HG03159 (cell line): ENCODE results near the gene CPZ.

Source experiments
- ATAC-seq: cut with Tn5 transposase; IDR thresholded peaks from one replicate; pipeline ENCODE4 v1.9.1; 2021; ENCODE audit warnings: mild to moderate bottlenecking, moderate library complexity; ENCODE audit not compliant: unreplicated experiment

CPZ gene

DNA sequence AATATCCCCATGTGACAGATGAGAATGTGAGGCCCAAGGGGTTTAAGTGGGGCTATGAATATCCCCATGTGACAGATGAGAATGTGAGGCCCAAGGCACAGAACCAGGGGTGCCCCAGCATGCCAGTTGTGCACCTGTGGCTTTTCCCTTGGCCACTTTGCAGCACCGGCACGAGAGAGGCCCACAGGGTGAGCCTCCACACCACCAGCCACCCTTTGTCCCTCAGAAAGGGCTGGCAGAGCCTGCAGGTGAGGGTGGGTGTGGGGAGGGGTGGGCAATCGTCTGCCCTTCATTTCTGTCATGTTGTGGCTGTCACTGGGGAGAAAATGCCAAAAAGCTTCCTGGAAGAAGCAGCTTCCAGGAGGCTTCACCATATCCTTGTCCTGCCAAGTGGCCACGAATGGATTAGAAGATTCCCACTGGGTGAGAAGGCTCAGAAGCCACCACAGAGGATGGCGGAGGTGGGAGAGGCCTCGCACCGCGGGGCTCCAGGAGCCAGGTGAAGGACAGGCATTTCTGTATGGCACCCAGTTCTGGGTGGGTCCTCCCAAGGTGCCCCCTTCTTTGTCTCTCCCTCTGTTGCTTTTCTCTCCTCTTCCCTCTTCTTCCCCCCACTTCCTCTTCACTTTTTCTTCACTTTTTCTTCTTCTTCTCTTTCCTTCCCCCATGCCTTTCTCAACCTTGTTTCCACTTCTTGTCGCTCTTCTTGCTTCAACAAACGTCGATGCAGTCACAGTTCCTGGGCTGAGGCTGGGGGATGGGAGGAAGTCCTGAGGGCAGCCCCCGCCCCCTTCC lies 12.8 kb upstream of the CPZ start:
- ATAC-seq = no peak

DNA sequence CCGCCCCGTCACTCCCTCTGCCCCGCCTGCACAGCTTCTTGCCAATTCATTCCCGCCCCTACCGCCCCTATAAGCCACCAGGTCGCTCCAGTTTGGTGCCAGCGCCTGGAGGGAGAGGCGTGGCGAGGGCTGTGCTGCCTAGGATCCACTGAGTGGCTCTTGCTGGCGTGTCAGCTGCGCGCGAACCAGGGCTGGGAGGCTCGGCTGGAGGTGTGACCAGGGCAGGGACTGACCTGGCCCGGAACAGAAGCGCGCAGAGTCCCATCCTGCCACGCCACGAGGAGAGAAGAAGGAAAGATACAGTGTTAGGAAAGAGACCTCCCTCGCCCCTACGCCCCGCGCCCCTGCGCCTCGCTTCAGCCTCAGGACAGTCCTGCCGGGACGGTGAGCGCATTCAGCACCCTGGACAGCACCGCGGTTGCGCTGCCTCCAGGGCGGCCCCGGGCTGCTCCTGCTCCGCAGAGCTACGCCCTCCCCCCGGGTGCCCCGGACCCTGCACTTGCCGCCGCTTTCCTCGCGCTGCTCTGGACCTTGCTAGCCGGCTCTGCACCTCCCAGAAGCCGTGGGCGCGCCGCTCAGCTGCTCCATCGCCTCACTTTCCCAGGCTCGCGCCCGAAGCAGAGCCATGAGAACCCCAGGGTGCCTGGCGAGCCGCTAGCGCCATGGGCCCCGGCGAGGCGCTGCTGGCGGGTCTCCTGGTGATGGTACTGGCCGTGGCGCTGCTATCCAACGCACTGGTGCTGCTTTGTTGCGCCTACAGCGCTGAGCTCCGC lies 12.1 kb upstream of the CPZ start, which contains the start of gene GPR78:
GPR78 (plus strand) TSS at position 72 of the 773 bp plus-strand sequence; CDS start at position 663, 591 bp downstream.
- ATAC-seq = no peak

DNA sequence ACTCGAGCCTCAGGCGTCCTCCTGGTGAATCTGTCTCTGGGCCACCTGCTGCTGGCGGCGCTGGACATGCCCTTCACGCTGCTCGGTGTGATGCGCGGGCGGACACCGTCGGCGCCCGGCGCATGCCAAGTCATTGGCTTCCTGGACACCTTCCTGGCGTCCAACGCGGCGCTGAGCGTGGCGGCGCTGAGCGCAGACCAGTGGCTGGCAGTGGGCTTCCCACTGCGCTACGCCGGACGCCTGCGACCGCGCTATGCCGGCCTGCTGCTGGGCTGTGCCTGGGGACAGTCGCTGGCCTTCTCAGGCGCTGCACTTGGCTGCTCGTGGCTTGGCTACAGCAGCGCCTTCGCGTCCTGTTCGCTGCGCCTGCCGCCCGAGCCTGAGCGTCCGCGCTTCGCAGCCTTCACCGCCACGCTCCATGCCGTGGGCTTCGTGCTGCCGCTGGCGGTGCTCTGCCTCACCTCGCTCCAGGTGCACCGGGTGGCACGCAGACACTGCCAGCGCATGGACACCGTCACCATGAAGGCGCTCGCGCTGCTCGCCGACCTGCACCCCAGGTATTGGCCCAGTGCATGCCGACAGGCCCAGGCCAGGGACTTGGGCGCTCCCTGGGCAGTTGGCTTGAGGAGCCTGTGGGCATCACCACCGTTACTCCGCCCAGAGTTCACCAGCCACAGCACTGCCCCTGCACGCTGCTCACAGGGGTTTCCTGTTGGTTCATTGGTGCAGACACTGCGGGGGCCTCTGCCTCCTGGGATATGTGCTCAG lies 11.3 kb upstream of the CPZ start:
- no peak for ATAC-seq

DNA sequence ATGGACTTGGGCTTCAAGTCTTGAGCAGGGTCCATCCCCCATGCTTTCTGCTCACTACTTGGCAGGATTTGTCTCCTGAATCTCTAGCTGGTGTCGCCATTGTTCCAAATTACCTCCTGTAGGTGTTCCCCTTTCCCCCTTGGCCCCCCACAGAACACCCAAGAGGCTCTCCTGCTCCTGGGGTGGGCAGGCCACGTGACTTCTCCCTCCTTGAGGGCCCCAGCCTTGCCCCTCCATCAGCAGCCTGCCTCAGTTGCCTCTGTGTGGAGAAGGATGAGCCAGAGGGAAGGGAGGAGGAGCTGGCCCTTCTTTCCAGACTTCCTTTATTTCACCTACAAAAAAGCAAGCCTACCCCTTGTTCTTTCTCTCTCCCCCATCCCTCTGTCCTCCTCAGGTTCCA lies 10.5 kb upstream of the CPZ start:
- no peak for ATAC-seq

DNA sequence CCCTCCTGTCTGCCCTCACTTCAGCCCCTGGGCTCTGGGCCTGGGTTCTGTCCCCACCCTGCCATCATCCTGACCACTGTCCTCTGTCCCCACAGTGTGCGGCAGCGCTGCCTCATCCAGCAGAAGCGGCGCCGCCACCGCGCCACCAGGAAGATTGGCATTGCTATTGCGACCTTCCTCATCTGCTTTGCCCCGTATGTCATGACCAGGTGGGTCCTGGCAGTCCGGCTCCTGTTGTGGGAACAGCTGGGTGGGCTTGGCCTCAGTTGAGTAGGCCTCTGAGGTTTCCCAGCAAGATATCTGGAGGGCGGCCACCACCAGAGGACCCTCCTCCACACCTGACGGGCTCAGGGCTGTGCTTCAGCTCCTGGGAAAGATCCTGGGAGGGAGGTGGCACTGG lies 10.1 kb upstream of the CPZ start:
- no peak for ATAC-seq

DNA sequence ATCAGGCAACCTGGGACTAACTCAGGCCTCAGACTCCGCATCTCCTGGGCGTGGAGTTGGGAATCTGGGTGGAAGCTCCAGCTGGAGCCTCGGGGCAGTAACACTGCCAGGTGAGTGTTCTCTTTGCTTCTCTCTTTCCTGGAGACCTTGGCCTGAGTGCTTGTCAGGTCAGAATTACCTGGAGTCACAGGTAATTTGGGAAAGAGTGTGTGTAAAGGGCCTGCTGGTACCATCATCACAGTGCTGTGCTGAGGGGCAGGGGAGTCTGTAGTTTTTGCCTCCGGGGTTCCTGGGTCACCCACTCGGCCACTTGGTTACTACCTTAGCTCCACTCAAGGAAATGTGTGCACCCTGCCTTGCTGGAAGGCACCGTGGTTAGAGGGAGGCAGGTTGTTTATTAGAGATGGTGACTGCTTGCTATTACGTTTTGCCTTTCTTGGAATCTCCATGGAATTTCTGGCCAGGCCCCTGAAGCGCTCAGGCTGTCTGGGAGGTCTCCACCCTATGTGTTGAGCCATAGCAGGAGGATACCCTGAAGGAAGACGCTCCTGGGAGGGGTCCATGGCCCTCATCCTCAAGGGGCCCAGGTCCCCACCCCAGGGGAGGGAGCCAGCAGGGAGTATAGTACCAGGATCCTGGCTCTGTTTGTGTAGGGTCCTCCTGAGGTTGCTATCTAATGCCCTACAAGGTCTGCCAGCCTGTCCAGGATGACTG lies 9.5 kb upstream of the CPZ start:
- no peak for ATAC-seq

DNA sequence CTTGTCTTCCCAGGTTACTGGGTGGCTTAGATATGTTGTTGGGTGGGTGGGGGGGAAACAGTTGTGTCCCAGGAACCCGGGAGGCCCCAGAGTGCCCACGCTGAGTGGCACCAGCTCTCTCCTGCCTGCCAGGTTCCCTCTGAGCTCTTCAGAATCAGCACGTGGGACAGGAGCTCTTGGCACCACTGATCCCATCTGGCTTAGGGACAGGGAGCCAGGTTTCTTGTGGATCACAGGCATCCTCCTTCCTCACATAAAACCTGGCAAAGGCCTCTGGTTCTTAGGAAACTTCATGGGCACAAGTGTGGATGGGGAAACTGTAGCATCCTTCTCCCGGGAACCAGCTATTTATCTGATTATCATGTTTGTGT lies 8.9 kb upstream of the CPZ start:
- no peak for ATAC-seq

DNA sequence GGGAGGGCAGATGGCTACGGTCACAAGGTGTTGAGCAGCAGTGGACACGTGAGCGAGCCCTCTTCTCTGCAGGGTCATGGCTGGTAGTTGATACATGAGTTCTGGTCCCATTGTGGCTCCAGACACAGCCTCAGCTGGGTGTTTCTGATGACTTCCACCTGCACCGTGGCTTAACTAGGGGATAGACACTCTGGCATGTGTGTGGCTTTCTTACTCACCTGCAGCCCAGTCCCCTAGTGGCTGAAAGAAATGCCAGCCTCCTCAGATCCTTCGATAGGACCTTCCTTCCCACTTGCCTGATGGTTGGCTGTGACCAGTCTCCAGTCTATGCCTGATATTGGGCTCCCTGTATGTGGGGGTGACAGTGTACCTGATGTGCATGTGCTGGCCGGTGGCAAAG lies 7.4 kb upstream of the CPZ start:
- no peak for ATAC-seq

DNA sequence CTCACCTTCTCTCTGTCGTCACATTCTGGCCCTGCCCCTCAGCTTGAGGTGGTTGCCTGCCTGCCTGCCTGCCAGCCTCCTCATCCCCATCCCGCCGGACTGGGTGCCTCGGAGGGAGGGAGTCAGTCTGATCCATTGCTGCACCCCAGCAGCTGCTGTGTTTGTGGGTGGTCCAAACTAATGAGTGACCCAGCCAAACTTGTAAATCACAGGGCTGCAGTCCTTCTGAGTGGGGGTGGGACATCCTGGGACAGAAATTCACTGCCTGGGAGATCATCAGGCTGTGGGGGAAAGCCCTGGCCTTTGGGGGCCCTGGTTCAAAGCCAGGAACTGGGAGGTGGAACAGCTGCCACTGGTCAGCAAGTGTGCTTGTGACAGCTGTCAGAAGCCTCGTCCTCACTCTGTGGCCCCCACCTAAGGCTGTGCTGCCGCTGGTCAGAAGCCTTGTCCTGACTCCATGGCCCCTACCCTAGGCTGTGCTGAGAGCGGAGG lies 6.8 kb upstream of the CPZ start:
- ATAC-seq = no peak

DNA sequence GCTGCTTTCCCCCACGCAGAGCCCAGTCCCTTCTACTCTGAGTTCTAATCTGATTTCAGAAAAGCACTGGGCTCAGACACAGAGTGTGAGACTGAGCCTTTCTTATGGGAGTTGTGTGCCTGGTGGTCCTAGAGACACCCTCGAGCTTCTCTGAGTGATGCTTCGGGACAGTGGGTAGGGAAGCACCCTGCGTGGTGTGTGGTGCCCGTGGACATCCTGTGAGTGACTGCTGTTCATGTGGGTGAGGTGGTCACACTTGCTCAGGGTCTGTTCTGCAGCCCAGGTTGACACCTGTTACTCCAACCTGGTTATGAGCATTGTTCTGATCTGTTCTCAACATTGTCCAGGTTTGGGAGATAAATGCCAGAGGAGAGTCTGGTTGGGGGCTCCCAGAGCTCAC lies 6.3 kb upstream of the CPZ start:
- ATAC-seq = no peak

DNA sequence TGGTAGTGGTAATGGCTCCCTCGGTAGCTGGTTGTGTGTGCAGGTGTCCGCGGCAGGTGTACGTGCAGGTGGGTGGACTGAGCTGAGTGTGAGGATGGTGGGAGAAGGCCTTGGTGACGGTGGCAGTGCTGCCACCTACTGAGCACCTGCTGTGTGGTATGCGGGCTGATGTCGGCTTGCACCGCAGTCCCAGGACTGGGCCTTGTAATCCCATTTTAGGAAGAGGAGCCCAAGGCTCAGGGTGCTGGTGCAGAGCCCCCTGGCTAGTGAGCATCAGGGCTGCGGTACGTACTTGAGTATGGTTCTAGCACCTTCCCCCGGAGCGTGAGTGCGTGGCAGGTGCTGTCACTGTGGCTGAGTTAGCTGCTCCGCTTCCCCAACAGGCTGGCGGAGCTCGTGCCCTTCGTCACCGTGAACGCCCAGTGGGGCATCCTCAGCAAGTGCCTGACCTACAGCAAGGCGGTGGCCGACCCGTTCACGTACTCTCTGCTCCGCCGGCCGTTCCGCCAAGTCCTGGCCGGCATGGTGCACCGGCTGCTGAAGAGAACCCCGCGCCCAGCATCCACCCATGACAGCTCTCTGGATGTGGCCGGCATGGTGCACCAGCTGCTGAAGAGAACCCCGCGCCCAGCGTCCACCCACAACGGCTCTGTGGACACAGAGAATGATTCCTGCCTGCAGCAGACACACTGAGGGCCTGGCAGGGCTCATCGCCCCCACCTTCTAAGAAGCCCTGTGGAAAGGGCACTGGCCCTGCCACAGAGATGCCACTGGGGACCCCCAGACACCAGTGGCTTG lies 5.7 kb upstream of the CPZ start:
- ATAC-seq = no peak

DNA sequence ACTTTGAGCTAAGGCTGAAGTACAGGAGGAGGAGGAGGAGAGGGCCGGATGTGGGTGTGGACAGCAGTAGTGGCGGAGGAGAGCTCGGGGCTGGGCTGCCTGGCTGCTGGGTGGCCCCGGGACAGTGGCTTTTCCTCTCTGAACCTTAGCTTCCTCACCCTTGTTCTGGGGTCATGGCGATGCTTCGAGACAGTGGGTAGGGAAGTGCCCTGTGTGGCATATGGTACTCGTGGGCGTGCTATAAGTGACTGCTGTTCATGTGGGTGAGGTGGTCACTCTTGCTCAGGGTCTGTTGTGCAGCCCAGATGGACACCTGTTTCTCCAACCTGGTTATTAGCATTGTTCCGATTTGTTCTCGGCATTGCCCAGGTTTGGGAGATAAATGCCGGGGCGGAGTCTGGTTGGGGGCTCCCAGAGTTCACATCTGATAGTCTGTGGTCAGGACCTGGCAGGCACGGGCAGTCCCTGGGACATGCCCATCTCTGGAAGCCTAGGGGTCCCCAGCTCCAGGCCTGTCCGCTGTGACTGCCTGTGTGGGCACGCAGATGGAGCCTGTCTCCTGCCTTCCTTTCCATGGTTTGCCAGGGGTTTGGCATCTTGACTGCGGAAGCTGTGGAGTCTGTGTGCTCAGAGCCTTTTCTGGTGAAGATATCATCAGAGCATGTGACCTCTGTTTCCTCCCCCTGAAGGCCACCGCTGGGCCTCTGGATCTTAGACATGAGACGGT lies 4.9 kb upstream of the CPZ start:
- ATAC-seq = no peak

DNA sequence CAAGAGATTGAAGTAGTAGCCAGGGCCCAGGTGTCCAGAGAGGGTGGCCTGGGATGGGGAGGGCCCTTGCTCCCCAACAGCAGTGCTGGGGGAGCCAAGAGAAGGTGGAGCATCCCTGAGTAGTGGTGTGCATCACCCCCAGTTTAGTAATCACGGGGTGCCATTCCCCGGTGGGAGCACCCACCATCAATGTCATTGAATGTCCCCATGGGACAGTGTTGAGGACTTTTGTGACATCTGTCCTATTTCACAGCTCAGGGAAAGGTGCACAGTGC lies 4.4 kb upstream of the CPZ start:
- ATAC-seq = no peak

DNA sequence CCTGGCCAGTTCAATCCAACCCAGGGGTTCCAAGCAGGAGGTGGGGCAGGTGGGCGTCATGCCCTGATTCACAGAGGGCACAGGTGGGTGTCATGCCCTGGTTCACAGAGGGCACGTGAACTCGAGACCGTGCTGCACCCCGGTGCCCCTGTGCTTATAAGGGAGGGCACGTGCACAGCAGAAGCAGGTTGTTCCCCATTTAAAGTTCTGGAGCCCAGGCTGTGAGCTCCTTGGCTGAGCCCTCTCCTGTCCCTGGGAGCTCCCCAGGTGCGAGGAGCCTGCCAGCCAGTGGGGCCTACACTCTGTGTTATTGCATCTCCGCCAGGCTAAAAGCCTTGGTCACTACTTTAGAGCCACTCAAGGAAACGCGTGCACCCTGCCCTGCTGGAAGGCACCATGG lies 3.2 kb upstream of the CPZ start:
- no peak for ATAC-seq

DNA sequence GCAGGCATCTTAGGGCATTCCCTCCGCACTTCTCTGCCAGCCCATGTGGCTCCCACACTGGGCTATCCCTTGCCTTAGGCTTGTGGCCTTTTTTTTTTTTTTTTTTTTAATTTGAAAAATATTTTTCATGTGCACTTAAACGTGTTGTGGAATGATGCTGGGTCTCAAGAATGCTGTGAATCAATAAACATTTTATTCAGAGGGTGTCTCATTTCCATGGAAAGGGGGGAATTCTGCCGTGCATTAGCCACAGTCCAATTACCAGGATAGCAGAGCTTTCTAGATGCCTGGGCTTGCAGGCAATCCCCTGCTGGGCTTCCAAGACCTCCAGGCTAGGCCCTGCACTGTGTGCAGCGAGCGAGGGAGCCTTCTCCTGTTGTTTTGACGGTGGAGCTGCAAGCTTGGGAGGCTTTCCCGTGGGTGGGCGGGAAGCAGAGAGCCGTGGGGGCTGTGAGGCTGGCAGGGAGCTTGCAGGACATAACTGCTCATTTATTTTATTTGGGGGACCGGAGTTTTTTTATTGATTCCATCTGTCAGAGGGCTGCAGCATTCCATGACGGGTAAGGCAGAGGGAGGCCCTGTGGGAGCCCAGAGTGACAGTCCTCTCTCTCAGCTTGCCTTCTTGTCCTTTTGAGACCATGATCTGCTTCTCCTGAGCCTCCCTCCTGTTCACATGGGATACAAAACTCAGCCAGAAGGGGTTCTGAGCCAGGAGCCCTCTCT lies 2.6 kb upstream of the CPZ start:
- ATAC-seq = no peak

DNA sequence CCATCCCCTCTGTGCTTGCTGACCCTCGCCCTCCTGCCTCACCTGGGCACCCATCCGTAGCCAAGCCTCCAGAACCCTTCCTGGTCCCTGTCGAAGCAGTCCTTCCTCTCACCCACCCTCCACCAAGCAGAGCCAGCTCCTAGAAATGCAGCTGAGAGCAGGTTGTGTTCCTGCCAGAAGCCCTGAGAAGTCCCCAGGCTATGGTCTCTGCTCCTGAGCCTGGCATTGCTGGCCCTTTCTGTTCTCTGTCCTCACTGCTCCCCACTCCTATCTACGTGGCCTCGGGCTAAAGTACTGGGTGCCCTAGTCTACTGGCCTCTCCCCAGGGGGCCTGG lies 2.1 kb upstream of the CPZ start:
- ATAC-seq = no peak

DNA sequence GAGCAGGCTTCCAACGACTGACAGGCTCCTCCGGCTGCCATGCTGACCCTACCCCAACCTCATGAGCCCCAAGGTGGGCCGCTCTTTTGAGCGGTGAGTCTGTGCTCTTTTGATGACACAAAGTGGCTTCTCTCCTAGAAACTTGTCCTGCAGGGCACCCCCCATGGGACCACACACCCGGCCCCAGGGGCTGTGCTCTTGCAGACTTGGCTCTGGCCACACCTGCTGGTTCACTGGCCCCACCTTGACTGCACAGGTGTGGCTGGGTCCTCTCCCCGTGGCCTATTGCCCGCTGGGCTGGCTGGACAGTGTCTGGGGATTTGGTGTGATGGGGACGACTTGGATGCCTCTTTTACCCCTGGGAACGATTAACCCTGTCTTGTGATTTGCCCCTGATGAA lies 1.5 kb upstream of the CPZ start:
- ATAC-seq = no peak

DNA sequence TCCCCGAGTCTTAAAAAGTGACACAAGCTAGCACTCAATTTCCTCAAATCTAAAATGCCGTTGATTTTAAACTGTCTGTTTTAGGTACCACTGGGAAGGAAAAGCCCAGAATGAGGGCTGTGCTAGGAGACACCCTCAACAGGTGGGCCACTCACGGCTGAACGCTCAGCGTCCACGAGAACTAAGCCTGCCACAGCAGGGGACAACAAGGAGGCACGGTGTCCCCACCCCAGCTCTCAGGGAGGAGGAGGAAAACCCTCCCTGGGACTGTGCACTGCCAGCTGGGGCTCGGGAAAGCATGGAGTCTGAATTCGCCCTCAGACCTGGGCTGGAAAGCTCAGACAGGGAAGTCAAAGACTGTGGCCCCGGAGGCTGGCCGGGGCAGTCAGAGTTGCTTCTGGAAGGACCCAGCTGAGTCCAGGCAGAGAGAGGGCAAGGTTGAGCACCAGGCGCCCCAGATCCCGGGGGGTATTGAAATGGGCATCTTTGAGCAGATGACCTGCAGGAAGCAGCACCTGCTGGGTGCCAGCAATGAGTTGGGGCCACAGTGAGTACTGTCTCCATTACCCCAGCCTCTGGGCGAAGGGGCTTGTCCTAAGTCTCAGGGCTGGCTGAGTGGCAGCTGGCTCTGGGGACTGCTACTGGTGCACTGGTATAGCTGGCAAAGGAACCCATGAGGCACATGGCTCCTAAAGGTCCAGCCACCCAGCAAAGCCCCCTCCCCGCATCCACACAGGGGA lies 769 bp upstream of the CPZ start:
- no peak for ATAC-seq
